GM21515 (cell line): ENCODE results near the gene ARHGEF11.

ENCODE experiments used
- ATAC-seq: cut with Tn5 transposase; IDR thresholded peaks from one replicate; pipeline ENCODE4 v1.9.1; 2021; ENCODE audit not compliant: unreplicated experiment

Gene ARHGEF11

DNA sequence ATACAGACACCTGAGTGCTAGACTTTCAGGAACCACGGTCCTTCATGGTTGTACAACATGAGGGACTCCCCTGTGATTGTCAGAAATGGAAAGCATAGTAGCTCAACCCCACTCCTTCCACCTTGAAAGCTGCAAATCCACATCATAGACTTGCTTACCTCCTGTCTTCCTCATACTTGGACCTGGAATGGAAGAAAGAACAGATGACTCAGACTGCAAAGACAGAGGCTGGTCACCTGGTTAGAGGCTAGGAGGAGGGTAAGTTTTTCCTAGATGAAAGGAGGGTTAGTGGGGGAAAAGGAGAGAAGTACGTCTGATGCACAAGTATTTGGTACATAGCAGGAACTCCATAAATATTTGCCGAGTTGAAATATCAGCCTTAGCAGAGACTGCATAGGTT lies 87.9 kb downstream of the ARHGEF11 start:
- ATAC-seq, result no peak

DNA sequence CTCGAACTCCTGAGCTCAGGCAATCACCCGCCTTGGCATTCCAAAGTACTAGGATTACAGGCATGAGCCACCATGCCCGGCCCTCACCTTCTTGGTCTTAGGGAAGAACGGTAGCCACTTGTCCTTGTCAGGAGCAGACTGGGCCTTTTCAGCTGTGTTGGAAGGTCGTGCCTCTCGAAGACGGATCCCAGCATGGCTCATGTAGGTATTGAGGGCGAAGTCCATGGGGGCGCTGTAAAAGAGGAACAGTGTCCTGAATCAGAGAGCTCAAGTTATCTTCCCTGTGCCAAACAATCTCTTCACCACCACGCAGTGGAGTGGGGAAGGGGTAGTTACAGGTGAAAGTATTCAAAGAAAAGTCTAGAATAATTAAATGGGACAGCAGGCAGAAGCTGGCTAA lies 89.2 kb downstream of the ARHGEF11 start:
- no peak for ATAC-seq

DNA sequence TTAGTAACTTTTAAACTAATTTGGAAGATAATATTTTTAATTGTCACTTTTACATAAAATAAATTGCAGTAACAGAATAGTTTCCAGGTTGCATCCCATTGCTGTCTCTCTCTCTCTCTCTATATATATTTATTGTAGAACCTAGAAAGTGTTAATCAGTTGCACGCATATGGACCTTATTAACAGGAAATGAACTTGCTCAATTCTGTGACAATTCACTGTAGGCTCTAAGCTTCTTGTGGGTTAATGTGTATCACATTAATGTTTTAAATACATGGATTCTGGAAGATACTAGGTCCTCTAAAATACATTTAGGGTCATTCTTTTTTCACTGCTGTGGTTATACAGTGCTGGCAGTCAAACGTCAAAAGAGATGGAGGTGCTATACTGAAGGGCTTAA lies 92.0 kb downstream of the ARHGEF11 start:
- no peak for ATAC-seq

DNA sequence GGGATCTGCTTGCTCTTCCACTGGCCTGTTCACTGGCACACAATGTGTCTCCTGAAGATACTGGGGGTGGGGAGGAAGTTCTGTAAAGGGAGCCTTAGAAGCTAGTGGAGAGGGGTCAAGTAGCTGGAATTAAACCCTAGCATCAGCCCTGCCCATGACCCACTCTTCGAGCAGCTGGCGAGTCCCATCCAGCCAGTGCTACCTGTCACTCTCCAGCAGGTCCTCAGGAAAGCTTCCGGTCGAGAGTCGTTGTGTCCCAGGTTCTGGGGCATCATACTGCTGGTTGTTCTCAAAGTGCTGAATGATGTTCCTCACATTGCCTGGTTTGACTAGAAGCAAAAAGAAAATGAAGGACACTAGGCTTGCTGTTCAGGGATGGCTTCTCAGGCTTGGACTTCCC lies 94.2 kb downstream of the ARHGEF11 start:
- ATAC-seq, result no peak

DNA sequence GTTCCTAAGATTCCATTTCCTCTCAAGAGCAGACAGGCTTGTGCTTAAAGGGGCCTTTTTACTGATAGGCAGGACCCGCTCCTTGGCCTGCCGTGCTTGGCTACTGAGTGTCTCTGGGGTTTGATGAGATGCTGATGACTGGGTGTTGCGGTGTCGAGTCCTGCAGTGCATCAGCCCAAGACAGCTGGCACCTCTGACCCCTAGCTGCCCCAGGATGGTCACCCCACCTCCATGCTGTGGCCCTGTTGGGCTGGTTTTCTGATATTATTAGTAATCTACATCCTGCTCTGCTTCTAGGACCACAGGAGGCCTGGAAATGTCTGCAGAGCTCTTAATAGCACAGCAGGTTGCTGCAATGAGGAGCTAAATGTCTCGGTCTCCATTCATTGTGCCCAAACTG lies 96.4 kb downstream of the ARHGEF11 start:
- no peak for ATAC-seq

DNA sequence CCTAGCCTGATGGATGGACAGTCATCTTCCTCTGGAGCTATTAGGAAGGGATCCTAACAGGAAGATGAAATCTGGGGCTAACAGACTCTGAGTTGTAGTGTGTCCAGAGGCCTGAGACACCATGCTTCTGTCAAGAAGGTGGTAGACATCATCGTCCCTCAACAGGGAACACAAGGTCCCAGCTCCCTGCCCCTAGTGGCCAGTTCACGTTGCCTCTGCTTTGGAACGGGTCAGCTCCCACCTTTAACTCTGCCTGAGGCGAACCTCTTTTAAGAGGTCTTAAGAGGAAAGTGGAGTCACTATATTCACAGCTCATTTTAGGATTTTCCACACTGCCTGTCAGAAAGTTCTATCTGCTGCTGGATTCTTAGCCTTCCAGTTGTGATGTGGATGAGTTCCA lies 96.8 kb downstream of the ARHGEF11 start:
- ATAC-seq, result no peak

DNA sequence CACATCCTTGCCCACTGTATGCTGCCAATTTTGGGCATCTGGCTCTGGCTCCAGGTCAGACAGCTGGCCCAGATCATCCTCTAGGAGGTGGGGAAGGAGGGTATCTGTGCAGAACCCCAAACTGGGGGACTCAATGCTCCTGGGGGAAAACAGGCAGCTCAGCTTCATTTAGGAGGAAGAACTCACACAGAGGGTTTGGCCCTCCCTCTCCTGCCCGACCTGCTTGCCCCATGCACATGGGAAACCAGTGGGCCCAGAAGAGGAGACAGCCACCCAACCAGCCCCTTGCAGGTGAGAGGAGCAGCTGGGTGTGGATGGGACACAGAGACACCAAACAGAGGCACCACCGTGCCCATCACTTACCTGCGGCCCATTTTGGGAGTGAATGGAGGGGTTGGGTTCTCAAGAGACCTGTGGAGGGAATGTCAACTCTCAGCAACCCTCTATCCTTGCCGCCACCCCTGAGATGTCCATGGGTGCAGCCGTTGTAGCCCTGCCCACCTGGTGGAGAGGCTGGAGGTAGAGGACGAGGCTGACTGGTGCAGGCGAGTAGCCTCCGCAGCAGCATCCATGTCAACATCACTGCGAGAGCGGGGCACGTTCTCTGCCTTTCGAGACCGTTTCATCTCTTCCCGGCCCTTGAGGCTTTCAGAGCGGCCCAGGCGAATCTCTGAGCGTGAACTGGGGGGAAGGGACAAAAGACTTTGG lies 97.6 kb downstream of the ARHGEF11 start:
- no peak for ATAC-seq

DNA sequence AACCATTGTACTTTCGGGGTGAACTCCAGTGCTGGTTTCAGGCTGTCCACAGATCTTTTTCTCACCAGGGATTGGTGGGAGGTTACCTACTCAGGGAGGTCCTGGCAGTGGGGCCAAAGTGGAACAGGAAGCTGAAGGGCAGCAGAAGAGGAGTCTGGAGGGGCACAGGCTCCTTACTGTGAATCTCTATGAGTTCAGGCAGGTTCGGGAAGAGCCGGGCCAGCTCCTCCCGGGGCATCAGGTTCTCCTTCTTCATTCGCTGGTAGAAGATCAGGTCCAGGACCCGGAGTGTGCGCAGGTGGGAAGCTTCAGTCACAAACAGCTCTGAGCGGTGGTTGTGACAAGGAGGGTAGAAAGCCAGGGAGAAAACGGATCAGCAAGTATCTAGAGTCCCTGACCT lies 98.4 kb downstream of the ARHGEF11 start:
- ATAC-seq, result no peak

DNA sequence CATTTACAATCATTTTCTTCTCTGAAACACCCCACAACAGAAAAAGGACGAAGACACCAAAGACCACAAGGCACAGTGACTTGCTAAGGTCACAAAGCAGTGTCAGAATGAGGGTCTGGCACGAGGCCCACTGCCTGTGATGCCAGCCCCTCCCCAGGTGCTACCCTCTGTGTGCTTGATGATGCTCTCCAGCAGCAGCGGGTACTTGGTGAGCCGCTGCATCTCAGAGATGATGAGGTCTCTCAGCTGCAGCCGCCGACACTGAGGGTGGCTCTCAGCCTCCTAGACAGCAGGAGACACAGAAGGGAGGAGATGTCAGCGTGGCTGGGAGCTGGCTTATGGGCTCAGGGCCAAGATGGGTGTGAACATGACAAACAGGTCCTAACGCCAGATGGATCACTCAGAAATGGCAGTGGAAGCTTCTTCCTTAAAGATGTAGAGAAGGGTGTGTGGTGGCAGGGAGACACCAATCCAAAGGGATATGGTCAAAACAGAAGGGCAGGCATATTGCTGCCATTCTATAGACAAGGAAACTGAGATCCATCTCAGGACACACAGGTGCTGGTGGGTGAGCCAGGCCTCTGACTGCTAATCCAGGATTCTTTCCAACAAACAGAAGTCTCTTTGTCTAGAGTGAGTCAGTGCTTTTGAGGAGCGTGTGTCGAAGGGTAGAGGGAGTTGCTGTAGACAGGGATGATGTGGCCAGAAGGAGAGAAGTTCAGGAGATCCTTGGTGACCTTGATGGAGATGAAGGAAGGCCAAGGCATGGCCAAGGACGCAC lies 99.5 kb downstream of the ARHGEF11 start:
- ATAC-seq, result no peak

DNA sequence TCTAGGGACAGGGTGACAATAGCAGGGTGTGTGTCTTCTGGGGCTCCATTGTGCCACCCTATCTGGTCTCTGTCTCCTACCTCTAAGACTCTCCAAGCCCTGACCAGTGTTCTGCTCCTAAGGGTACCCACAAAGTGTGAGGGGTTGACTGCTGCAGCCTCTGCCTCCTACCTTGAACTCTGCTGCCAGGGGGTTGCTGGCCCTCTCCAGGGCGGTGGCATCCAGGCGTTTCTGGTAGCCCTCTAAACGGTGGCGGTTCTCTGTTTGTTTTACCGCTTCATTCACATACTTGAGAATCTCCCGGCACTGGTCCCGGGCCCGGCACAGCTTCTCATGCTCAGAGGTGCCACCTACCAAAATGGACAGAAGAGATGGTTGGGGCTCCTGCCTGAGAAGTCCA lies 100.7 kb downstream of the ARHGEF11 start:
- no peak for ATAC-seq

DNA sequence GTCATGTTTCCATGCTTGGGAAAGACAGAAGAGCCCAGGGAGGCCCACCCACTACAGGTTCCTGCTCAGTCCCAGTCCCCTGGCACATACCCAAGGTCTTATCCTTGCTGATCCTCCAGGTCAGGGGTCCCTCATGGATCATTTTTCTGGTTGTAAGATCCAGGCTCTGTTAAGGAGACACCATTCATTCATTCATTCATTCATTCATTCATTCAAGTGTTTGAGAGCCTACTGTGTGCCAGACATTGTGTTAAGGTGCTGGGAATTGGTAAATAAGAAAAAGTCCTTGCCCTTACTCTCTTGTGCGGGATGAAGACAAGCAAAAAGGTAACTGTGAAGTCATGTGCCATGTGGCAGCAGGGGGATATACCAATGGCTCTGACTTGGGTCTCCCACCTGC lies 101.3 kb downstream of the ARHGEF11 start:
- ATAC-seq, result no peak

DNA sequence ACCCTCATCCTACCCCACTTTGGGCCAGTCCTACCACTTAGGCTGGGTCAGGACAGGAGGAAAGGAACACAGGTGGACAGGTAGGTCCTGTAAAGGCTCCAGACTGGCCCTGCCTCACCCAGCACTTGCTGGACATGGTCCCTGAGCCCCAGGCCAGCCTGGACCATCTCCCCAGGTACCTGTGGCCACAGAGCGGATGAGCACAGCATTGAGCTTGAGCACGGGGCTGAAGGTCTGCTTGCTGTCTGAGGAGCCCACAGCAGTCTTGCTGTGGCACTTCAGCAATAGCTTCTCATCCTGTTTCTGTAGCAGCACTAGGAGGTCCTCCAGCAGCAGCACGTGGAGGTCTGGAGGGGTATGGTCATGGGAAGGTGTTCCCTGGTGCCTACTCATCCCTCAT lies 101.8 kb downstream of the ARHGEF11 start:
- no peak for ATAC-seq

DNA sequence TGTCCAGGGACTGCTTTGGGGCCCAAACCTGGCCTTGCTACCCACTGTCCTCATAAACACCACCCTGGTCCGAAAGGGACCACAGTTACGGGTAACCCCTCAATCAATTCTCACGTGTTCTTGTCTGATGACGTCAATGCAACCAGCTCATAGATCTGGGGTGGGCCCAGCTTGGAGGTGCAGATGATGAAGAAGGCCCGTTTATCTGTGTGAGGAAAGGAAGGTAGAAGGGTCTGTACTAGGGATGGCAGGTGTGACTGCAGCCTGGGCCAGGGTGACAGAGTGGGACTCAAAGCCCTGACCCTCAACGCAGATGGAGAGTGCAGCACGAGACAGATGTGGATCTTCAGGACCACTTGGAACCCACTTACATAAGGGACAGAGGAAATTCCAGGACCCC lies 103.0 kb downstream of the ARHGEF11 start:
- ATAC-seq, result no peak

DNA sequence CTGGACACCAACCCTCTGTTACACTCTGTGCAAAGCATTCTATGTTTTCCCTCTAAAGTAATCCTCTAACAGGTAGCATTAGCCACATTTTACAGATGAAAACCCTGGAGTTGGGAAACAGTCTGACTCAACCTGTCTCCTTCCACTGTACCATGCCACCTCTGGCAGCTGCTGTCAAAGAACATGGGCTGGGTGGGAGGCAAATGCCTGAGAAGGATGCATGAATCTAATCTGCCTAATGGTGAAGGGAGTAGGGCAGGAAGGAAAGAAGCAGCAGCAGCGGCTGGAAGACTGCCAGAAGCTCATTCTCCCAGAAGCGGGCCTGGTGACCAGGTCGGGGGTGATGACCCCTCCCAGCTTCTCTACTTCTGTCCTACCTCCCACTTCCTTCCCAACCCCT lies 103.4 kb downstream of the ARHGEF11 start:
- ATAC-seq, result no peak

DNA sequence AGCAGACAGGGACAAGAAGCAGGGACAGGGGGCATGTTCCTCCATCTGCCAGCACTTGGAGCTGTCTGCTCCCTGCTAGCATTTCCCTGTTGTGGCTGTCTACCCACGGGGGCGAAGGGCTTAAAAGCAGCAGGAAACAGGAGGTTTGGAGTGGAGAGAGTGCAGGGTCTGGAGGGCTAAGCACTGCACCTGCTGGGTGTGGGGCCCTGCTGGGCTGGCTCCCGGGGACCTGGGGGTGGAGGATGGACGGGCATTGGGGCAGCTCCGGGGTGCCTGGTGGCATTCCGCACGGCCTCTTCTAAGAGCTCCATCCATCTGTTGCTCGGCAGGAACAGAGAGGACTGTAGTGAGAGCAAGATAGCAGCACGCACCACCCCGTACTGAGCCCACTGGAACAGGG lies 103.9 kb downstream of the ARHGEF11 start:
- no peak for ATAC-seq

DNA sequence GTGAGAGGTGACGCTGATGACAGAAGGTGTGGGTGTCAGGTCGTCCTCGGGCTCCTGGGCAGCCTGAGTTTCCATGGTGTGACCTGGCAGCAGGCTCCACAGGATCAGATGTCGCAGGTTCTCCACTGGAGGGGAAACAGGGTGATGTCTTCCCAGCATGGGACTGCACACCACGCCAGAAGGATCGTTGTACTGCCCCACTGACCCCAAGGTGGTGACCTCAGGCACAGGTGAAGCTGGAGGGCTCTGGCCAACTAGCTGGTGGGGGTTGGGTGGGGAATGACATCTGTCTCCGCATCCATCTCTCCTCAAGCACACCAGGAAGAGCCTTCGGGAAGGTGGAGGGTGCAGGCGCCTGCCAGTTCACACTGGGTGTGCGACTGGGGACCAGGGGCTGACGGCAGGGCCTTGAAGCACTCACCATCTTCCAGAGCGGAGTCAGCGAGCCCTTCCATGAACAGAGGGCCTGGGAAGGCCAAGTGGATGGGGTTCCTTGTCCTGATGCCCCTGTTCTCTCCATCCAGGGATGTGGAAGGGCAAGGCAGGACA lies 105.7 kb downstream of the ARHGEF11 start:
- ATAC-seq, result no peak

DNA sequence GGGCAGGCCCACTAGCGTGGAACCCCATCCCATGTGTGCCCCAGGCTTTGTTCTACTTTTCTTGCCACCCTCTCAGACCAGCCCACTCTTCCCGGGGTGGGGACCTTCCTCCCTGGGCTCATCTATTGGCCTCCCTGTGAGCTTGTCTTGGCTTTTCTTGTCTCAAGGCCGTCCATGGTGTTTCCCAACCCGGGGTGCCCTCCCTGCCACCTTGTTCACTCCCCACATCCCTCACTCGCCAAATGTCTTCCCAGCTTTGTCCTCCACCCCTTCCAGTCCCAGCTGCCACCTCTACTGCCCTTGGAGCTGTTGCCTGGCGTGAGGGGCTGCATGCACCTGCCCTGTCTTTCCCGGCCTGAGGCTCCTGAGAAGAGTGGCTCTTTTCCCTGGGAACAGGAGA lies 106.7 kb downstream of the ARHGEF11 start:
- ATAC-seq, result no peak

DNA sequence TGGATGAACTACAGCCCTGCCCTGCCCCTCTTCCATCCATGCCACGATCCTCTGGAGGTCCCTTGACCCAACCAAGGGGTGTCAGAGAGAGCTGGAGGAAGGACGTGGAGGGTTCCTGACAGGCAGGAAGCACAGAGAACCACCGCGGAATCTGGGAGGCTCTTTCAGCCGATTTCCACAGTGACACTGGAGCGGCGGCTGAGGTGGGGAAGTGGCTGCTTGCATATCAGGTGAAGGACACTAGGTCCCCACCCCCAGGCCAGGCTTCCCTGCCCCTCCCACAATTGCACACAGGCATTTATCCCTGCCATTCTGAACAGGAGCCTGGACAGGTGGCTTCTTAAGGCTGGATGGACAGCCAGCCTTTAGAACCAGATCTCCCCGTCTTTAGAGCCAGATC lies 107.7 kb downstream of the ARHGEF11 start:
- ATAC-seq, result no peak

DNA sequence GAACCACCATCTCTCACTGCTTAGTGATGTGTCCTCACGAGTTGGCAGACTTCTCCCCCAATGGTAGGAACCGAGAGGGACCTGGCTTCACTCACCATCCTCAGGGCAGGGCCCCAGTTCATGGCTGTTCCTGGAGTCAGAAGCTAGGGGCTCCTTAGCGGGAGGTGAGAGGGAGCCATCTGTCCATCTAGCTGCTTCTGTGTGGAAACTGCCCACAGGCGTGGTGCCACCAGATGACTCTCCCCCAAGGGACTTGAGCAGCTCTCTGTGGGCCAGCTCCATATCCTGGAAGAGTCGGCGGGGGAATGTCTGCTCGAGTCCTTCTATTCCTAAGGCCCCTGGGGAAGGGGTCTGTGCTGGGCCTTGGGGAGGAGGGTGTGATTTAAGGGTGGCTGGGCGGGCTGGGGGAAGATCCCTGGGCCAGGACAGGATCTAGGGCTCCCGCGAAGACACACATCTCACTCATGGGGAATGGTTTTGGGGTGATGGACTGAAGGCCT lies 108.8 kb downstream of the ARHGEF11 start:
- no peak for ATAC-seq

DNA sequence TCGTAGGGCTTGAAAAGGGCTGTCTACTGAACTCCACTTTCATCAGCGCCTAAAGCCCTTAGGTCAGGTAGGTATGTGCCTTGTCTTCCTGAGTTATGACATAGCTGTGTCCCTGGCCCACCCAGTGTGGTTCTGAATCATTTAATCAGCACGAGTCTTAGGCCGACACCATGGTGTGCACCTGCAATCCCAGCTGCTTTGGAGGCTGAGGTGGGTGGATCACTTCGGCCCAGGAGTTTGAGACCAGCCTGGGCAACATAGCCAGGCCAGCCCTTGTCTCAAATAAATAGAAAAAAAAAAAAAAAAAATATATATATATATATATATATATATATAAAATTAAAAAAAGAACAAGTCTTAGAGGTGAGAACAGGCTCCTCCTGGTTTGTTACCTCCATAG lies 109.4 kb downstream of the ARHGEF11 start:
- ATAC-seq, result no peak

DNA sequence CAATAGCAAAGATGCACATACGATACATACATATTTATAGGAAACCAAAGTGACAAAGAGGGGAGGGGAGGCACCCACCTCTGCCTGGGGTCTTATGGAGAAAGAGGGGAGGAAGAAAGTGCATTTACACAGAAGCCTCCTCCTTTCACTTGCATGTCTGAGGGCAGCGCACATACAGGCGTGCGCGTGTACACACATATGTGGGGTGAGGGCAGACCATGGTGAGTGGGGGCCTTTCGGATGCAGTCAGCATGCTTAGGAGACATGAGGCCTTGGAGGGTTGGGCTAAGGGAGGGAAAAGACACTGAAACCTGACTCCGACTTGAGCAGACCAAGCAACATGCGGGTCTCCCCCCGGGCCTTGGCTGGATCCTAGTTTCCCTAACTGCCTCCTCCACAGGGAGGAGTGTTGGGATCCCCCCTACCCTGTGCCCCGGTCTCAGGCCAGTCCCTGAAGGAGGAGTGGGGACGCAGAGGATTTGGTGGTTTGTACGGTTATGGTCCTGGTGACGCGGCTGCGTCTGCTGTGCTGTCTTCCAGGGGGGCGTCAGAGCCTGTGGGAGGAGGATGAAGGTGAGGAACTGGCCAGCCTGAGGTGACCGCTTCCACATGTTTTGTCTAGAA lies 109.9 kb downstream of the ARHGEF11 start:
- ATAC-seq, result no peak

DNA sequence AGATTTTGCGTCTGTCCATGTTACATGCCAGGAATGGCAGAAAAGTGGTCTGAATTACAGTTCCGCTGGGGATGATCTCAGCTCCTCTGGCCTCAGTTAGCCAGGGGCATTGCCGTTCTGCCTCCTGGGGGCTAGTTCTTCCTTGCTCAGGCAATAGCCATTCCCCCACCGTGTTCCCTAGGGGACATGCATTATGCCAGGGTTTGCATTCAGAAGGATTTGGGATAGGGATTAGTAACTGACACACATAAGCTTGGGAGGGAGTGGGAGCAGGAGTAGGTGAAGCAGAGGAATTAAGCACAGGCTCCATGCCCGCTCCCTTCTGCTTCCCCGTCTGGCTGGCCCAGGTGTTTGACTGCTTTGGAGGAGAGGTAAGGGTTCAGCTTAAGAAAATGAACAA lies 112.4 kb downstream of the ARHGEF11 start:
- ATAC-seq, result no peak
